Measurements from ENCODE around the gene NMD3. TPM values are rescaled to one million over a fixed set of nuclear protein-coding genes. Genes with fewer than 3 reads are reported as not detected.

Gene NMD3
- total and polyA plus RNA-seq, 2 of the 13 experiments (the other 11 are each of a cell fraction or from before 2014, with no cell fraction given) = 44.2 to 55.2 TPM

DNA sequence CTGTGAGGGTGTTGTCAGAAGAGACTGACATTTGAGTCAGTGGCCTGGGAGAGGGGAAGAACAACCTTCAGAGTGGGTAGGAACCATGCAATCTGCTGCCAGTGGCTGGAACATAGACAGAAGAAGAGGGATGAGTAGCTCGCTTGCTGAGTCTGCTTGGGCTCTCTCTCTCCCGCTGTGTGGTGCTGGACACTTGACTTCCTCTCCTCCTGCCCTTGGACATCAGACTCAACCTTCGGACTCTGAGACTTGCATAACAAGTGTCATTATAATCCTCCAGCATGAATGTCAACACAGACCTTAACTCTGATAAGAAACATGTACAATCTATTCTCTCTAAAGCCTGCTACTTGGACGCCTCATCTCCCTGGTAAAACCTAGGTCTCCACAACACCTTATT lies 5.9 kb upstream of the NMD3 start (continued):
- TF ChIP-seq, protein P1, sequence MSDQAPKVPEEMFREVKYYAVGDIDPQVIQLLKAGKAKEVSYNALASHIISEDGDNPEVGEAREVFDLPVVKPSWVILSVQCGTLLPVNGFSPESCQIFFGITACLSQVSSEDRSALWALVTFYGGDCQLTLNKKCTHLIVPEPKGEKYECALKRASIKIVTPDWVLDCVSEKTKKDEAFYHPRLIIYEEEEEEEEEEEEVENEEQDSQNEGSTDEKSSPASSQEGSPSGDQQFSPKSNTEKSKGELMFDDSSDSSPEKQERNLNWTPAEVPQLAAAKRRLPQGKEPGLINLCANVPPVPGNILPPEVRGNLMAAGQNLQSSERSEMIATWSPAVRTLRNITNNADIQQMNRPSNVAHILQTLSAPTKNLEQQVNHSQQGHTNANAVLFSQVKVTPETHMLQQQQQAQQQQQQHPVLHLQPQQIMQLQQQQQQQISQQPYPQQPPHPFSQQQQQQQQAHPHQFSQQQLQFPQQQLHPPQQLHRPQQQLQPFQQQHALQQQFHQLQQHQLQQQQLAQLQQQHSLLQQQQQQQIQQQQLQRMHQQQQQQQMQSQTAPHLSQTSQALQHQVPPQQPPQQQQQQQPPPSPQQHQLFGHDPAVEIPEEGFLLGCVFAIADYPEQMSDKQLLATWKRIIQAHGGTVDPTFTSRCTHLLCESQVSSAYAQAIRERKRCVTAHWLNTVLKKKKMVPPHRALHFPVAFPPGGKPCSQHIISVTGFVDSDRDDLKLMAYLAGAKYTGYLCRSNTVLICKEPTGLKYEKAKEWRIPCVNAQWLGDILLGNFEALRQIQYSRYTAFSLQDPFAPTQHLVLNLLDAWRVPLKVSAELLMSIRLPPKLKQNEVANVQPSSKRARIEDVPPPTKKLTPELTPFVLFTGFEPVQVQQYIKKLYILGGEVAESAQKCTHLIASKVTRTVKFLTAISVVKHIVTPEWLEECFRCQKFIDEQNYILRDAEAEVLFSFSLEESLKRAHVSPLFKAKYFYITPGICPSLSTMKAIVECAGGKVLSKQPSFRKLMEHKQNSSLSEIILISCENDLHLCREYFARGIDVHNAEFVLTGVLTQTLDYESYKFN (CRISPR knock-in tag; conservative IDR thresholded peaks at IDR 0.05) = peak; percentile 41
- TF ChIP-seq EP300 (IDR thresholded peaks at IDR 0.05; ENCODE audit: low read depth in 2 of 2, low read length in 2 of 2) (peak in 1 of 2 experiments; percentile 74; a peak in 2 of 4 replicates), EP300 (CRISPR knock-in tag; IDR thresholded peaks at IDR 0.05; ENCODE audit: borderline replicate concordance) (no peak), ZNF883 (CRISPR knock-in tag; IDR thresholded peaks at IDR 0.05; ENCODE audit: not compliant biosample characterization) (no peak), SIN3B (IDR thresholded peaks at IDR 0.05; ENCODE audit: low read length) (no peak), ARNT2 (CRISPR knock-in tag; IDR thresholded peaks at IDR 0.05; ENCODE audit: low read depth) (no peak), ZNF615 (CRISPR knock-in tag; IDR thresholded peaks at IDR 0.05; ENCODE audit: borderline replicate concordance) (no peak), GPN1 (CRISPR knock-in tag; IDR thresholded peaks at IDR 0.05; ENCODE audit: borderline replicate concordance) (no peak), BCLAF1 (IDR thresholded peaks at IDR 0.05) (no peak), HNF4G (IDR thresholded peaks at IDR 0.05; ENCODE audit: borderline replicate concordance, low read depth, low read length) (peak; percentile 86), HNF4G (CRISPR knock-in tag; IDR thresholded peaks at IDR 0.05; ENCODE audit: borderline replicate concordance, low read depth) (peak; percentile 69; the same call in 1 of the 2 replicates), TBL1XR1 (IDR thresholded peaks at IDR 0.05; ENCODE audit: borderline replicate concordance, low read length, partially characterized antibody) (no peak), USF2 (IDR thresholded peaks at IDR 0.05; ENCODE audit: low read depth, low read length) (no peak), USF2 (CRISPR knock-in tag; IDR thresholded peaks at IDR 0.05; ENCODE audit: borderline replicate concordance) (no peak), MIER3 (CRISPR knock-in tag; IDR thresholded peaks at IDR 0.05; ENCODE audit: borderline replicate concordance) (0 out of 2 replicates have a peak, but pooled peaks have one; percentile 46), SUZ12 (IDR thresholded peaks at IDR 0.05; ENCODE audit: low read depth, low read length) (no peak)
- TF ChIP-seq, protein P2, sequence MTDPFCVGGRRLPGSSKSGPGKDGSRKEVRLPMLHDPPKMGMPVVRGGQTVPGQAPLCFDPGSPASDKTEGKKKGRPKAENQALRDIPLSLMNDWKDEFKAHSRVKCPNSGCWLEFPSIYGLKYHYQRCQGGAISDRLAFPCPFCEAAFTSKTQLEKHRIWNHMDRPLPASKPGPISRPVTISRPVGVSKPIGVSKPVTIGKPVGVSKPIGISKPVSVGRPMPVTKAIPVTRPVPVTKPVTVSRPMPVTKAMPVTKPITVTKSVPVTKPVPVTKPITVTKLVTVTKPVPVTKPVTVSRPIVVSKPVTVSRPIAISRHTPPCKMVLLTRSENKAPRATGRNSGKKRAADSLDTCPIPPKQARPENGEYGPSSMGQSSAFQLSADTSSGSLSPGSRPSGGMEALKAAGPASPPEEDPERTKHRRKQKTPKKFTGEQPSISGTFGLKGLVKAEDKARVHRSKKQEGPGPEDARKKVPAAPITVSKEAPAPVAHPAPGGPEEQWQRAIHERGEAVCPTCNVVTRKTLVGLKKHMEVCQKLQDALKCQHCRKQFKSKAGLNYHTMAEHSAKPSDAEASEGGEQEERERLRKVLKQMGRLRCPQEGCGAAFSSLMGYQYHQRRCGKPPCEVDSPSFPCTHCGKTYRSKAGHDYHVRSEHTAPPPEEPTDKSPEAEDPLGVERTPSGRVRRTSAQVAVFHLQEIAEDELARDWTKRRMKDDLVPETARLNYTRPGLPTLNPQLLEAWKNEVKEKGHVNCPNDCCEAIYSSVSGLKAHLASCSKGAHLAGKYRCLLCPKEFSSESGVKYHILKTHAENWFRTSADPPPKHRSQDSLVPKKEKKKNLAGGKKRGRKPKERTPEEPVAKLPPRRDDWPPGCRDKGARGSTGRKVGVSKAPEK (CRISPR knock-in tag; IDR thresholded peaks at IDR 0.05; ENCODE audit: borderline replicate concordance) = no peak
- TF ChIP-seq, protein P3, sequence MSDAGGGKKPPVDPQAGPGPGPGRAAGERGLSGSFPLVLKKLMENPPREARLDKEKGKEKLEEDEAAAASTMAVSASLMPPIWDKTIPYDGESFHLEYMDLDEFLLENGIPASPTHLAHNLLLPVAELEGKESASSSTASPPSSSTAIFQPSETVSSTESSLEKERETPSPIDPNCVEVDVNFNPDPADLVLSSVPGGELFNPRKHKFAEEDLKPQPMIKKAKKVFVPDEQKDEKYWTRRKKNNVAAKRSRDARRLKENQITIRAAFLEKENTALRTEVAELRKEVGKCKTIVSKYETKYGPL (CRISPR knock-in tag; IDR thresholded peaks at IDR 0.05) = no peak
